Spleen (tissue), 7 donors: ENCODE data around the gene FCSK.

Source experiments
- CTCF ChIP-seq, 11 experiments: fragments of 200-600 bp in 7 of 11; fragments of 450-650 bp in 4 of 11; sonication (generic) in 4 of 11; IDR thresholded peaks in 8 of 11; conservative IDR thresholded peaks in 3 of 11; 1 replicate in 7 of 11; 2 replicates in 4 of 11; pipeline versions ENCODE4 v1.4.0 to v1.8.0; 2016 to 2021; ENCODE audit warnings: antibody characterized with exemption in 11 of 11, inconsistent platforms in 4 of 11, mild to moderate bottlenecking in 1 of 11
- POLR2AphosphoS5 ChIP-seq, 3 donors: sonication (generic); formaldehyde crosslinking; IDR thresholded peaks; one replicate each; pipeline ENCODE4 v1.5.1; 2017; ENCODE audit warnings: antibody characterized with exemption in 3 of 3
- donor health status: DM: no; HTN: no; CAD: no; lungs with moderate emphysema.
- donor health status: DM: no; HTN: no; CAD: no.
- donor health status: DM: no; HTN: no; CAD: no.

GRCh38 chr16:70470927-70471341 is 16.5 kb downstream of the FCSK start:
- TF ChIP-seq POLR2AphosphoS5 (IDR thresholded peaks at IDR 0.05): peak in 2 of 3 donors; percentile 37 to 59
- TF ChIP-seq CTCF (IDR thresholded peaks at IDR 0.05 in 8 of 11, conservative IDR thresholded peaks at IDR 0.05 in 3 of 11): peak in 7 of 11 experiments; percentile 33 to 57 (median 36)
